Loucy (cell line): ENCODE data around the gene FARS2.

Experiments
- H2AFZ ChIP-seq: fragments of 200-600 bp; sonication (generic); 2 replicates; pipeline ENCODE4 v1.6.0; 2016; ENCODE audit warnings: antibody characterized with exemption, mild to moderate bottlenecking, low read length, moderate library complexity
- H3F3A ChIP-seq: fragments of 200-600 bp; 2 replicates; pipeline ENCODE4 v1.6.0; 2016; ENCODE audit warnings: antibody characterized with exemption, low read depth, mild to moderate bottlenecking
- H3K27me3 ChIP-seq: fragments of 200-600 bp; sonication (generic); 2 replicates; pipeline ENCODE4 v1.6.1; 2014; ENCODE audit warnings: low read length, mild to moderate bottlenecking; ENCODE audit not compliant: insufficient read depth, poor library complexity, severe bottlenecking
- H3K36me3 ChIP-seq: fragments of 200-600 bp; sonication (generic); 2 replicates; pipeline ENCODE4 v1.6.1; 2016; ENCODE audit warnings: low read length; ENCODE audit not compliant: insufficient read depth
- H3K4me1 ChIP-seq: fragments of 200-600 bp; sonication (generic); 2 replicates; pipeline ENCODE4 v1.5.1; 2014; ENCODE audit warnings: low read length, mild to moderate bottlenecking; ENCODE audit not compliant: insufficient read depth, poor library complexity, severe bottlenecking
- H3K4me2 ChIP-seq: fragments of 200-600 bp; sonication (generic); 2 replicates; pipeline ENCODE4 v1.6.0; 2014; ENCODE audit warnings: antibody characterized with exemption, low read length, low read depth, mild to moderate bottlenecking; ENCODE audit not compliant: poor library complexity, severe bottlenecking
- H3K4me3 ChIP-seq: fragments of 200-600 bp; sonication (generic); 2 replicates; pipeline ENCODE4 v1.5.1; 2014; ENCODE audit warnings: low read length, mild to moderate bottlenecking, mixed read lengths; ENCODE audit not compliant: poor library complexity, severe bottlenecking
- H3K79me2 ChIP-seq: fragments of 200-600 bp; sonication (generic); 2 replicates; pipeline ENCODE4 v1.6.1; 2014; ENCODE audit warnings: low read length; ENCODE audit not compliant: insufficient read depth
- H3K9ac ChIP-seq: fragments of 200-600 bp; sonication (generic); 2 replicates; pipeline ENCODE4 v1.6.0; 2014; ENCODE audit warnings: mild to moderate bottlenecking, low read depth, low read length, moderate library complexity; ENCODE audit not compliant: poor library complexity, severe bottlenecking
- H3K9me2 ChIP-seq: fragments of 200-600 bp; sonication (generic); replicated peaks from 2 replicates; pipeline ENCODE4 v1.6.1; 2016; ENCODE audit warnings: low read depth, low read length, mixed read lengths
- H3K9me3 ChIP-seq: fragments of 200-600 bp; sonication (generic); 2 replicates; pipeline ENCODE4 v1.6.1; 2014; ENCODE audit warnings: mild to moderate bottlenecking, antibody characterized with exemption, low read length, low read depth; ENCODE audit not compliant: insufficient read depth
- H4K20me1 ChIP-seq: fragments of 200-600 bp; sonication (generic); 2 replicates; pipeline ENCODE4 v1.6.0; 2014; ENCODE audit warnings: antibody characterized with exemption, low read length, mild to moderate bottlenecking; ENCODE audit not compliant: insufficient read depth, poor library complexity, severe bottlenecking
- EZH2phosphoT487 ChIP-seq: fragments of 200-600 bp; IDR thresholded peaks from 2 replicates; pipeline ENCODE4 v1.6.1; 2018; ENCODE audit warnings: antibody characterized with exemption, mild to moderate bottlenecking, moderate library complexity, borderline replicate concordance
- TF ChIP-seq, protein P1 (sequence below): fragments of 200-600 bp; sonication (generic); conservative IDR thresholded peaks from 2 replicates; pipeline ENCODE4 v1.5.1; 2014; ENCODE audit warnings: mild to moderate bottlenecking, antibody characterized with exemption, low read length

FARS2 gene

DNA sequence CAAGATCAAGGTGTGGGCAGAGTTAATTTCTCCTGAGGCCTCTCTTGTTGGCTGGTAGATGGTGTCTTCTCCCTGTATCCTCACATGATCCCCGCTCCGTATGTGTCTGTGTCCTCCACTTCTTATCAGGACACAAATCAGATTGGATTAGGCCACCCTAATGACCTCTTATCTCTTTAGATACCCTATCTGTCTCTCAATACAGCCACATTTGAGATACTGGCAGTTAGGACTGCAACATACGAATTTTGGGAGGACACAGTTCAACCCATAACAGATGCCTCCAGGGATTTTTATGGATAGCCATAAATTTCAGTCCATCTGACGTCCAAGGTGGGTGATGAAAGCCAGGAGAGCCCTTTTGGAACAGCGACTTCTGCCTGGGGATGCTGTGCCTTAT is 376.4 kb downstream of the FARS2 start:
- Histone ChIP-seq H3K4me3 (no peak overlapping the region), H3K79me2 (no peaks in the 10 kb centered on the region), H4K20me1 (no peaks in the 10 kb centered on the region), H3F3A (no peaks in the 10 kb centered on the region), H3K27me3 (no peaks in the 10 kb centered on the region), H3K9me3 (peaks cover 7% of the 10 kb centered on the region; the same call in 1 of the 2 replicates), H3K4me1 (peaks cover 3% of the 10 kb centered on the region), H3K9me2 (no peaks in the 10 kb centered on the region), H2AFZ (no peak overlapping the region), H3K9ac (no peak overlapping the region), H3K4me2 (no peak overlapping the region), H3K36me3 (no peaks in the 10 kb centered on the region)
- TF ChIP-seq, protein P1, sequence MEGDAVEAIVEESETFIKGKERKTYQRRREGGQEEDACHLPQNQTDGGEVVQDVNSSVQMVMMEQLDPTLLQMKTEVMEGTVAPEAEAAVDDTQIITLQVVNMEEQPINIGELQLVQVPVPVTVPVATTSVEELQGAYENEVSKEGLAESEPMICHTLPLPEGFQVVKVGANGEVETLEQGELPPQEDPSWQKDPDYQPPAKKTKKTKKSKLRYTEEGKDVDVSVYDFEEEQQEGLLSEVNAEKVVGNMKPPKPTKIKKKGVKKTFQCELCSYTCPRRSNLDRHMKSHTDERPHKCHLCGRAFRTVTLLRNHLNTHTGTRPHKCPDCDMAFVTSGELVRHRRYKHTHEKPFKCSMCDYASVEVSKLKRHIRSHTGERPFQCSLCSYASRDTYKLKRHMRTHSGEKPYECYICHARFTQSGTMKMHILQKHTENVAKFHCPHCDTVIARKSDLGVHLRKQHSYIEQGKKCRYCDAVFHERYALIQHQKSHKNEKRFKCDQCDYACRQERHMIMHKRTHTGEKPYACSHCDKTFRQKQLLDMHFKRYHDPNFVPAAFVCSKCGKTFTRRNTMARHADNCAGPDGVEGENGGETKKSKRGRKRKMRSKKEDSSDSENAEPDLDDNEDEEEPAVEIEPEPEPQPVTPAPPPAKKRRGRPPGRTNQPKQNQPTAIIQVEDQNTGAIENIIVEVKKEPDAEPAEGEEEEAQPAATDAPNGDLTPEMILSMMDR: no peak
- TF ChIP-seq EZH2phosphoT487: no peak

DNA sequence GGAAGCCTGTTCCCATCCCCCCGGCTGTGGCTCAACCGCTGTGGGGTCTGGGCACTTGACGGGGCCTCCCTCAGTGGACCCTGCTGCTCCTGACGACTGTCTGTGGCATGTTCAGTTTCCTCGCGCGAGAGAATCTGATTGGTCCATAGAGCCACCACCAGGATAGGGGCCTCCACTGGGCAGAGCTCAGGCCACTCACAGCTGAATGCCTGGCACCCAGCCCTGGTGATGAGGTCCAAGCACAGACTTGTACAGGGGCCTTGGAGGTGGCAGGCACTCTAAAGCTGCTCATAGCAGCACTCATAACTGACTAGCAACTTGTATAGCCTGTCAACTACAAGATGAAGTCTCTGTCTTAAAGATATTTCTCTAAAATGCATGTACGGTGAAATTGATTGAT is 377.4 kb downstream of the FARS2 start:
- Histone ChIP-seq H3K4me3 (no peak overlapping the region), H3K79me2 (no peaks in the 10 kb centered on the region), H3K4me2 (no peak overlapping the region), H3K27me3 (no peaks in the 10 kb centered on the region), H3K9me2 (no peaks in the 10 kb centered on the region), H3K36me3 (no peaks in the 10 kb centered on the region), H3F3A (no peaks in the 10 kb centered on the region), H4K20me1 (no peaks in the 10 kb centered on the region), H3K4me1 (no peaks in the 10 kb centered on the region), H3K9ac (no peak overlapping the region), H3K9me3 (peaks cover 7% of the 10 kb centered on the region; the same call in 1 of the 2 replicates), H2AFZ (no peak overlapping the region)
- no peak for TF ChIP-seq EZH2phosphoT487
- TF ChIP-seq, protein P1: no peak

DNA sequence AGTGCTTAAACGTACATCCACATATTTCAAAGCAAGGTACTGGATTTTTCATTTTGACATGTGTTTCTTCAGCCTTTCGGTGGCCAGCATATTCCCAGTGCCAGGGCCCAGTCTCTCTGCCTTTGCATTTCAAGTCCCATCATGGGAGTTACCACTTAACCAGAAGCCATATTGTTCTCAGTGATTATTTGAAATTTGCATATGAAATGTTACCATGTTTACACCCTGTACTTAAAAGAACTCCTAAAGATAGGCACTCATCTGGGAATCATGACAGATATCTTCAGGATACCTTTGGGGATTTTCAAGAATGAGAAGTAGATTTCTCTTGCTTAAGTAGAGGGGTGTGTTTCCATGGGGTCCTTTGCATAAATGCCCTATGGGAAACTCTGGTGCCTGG is 377.9 kb downstream of the FARS2 start:
- Histone ChIP-seq H3K4me1 (no peaks in the 10 kb centered on the region), H3K4me2 (no peak overlapping the region), H3K79me2 (no peaks in the 10 kb centered on the region), H3K9me3 (peaks cover 7% of the 10 kb centered on the region; the same call in 1 of the 2 replicates), H3F3A (no peaks in the 10 kb centered on the region), H3K9me2 (no peaks in the 10 kb centered on the region), H3K27me3 (no peaks in the 10 kb centered on the region), H4K20me1 (no peaks in the 10 kb centered on the region), H3K4me3 (no peak overlapping the region), H3K9ac (no peak overlapping the region), H2AFZ (no peak overlapping the region), H3K36me3 (no peaks in the 10 kb centered on the region)
- TF ChIP-seq, protein P1: no peak
- TF ChIP-seq EZH2phosphoT487: no peak
